Ishikawa (cell line): Measurements from ENCODE around the gene AKT1.

Experiments used
- CEBPB ChIP-seq: IDR thresholded peaks from 2 replicates; pipeline ENCODE4 v1.6.1; 2012
- CREB1 ChIP-seq: IDR thresholded peaks from 2 replicates; pipeline ENCODE4 v1.6.1; 2012; ENCODE audit warnings: low read depth
- EGR1 ChIP-seq: IDR thresholded peaks from 2 replicates; pipeline ENCODE4 v1.6.1; 2012
- EP300 ChIP-seq: IDR thresholded peaks from 2 replicates; pipeline ENCODE4 v1.6.1; 2012; ENCODE audit warnings: borderline replicate concordance
- FOXM1 ChIP-seq: IDR thresholded peaks from 2 replicates; pipeline ENCODE4 v1.6.1; 2012; ENCODE audit warnings: low read depth, borderline replicate concordance
- NFIC ChIP-seq: IDR thresholded peaks from 2 replicates; pipeline ENCODE4 v1.6.1; 2012
- RAD21 ChIP-seq: IDR thresholded peaks from 2 replicates; pipeline ENCODE4 v1.6.1; 2012; ENCODE audit warnings: low read depth
- TAF1 ChIP-seq: IDR thresholded peaks from 2 replicates; pipeline ENCODE4 v1.6.1; 2012; ENCODE audit warnings: low read depth, mild to moderate bottlenecking
- TCF12 ChIP-seq: IDR thresholded peaks from 2 replicates; pipeline ENCODE4 v1.6.1; 2012; ENCODE audit warnings: low read depth
- TEAD4 ChIP-seq: IDR thresholded peaks from 2 replicates; pipeline ENCODE4 v1.6.1; 2012
- USF1 ChIP-seq: IDR thresholded peaks from 2 replicates; pipeline ENCODE4 v1.6.1; 2012
- YY1 ChIP-seq: IDR thresholded peaks from 2 replicates; pipeline ENCODE4 v1.6.1; 2012; ENCODE audit warnings: low read depth
- ZBTB7A ChIP-seq: IDR thresholded peaks from 2 replicates; pipeline ENCODE4 v1.6.1; 2012; ENCODE audit warnings: low read depth
- TF ChIP-seq, protein P1 (sequence below): IDR thresholded peaks from 2 replicates; pipeline ENCODE4 v1.6.1; 2012
- TF ChIP-seq, protein P2 (sequence below): IDR thresholded peaks from 2 replicates; pipeline ENCODE4 v1.6.1; 2012; ENCODE audit warnings: low read depth, mild to moderate bottlenecking

Gene AKT1

DNA sequence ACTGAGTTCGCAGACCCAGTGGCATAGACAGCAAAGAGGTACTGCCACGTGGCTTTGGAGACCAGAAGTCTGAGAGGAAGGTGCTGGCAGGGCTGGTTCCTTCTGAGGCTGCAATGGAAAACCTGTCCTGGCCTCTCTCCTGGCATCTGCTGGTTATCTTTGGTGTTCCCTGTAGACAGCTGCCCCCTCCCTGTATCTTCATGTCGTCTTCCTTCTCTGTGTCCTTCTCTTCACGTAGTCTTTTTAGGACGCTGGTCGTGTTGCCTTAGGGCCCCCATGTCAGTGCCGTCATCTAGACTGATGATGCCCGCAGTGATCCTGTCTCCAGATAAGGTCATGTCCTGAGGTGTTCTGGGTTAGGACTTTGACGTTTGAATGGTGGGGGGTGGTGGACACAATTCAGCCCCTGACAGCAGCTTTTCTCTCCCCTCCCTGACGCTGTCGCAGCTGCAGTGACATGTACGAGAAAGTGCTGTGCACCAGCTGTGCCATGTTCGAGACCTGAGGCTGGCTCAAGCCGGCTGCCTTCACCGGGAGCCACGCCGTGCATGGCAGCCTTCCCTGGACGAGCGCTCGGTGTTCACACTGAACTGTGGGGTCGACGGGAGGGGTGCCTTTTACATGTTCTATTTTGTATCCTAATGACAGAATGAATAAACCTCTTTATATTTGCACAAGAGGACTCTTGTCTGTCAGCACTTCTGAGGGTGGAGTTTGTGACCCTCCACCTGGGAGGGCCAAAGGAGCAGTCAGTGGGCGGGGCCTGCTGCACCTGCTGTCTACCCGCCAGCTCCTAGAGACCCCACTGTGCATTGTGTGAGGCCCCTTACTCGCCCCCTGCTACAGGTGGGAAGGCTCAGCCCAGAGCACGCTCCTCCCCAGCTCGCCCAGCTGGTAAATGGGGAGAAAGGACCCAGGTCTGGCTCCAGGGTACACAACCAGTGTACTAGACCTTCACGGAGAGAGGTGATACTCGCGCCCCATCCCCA lies 36.3 kb downstream of the AKT1 start:
- TF ChIP-seq CEBPB = no peak
- no peak for TF ChIP-seq NFIC
- no peak for TF ChIP-seq CREB1
- TF ChIP-seq, protein P1, sequence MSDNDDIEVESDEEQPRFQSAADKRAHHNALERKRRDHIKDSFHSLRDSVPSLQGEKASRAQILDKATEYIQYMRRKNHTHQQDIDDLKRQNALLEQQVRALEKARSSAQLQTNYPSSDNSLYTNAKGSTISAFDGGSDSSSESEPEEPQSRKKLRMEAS = no peak
- no peak for TF ChIP-seq TCF12
- TF ChIP-seq EP300 = no peak

- TF ChIP-seq YY1 = no peak
- no peak for TF ChIP-seq TEAD4
- TF ChIP-seq, protein P1 = no peak
- no peak for TF ChIP-seq CEBPB
- no peak for TF ChIP-seq ZBTB7A
- no peak for TF ChIP-seq TAF1
- TF ChIP-seq, protein P2, sequence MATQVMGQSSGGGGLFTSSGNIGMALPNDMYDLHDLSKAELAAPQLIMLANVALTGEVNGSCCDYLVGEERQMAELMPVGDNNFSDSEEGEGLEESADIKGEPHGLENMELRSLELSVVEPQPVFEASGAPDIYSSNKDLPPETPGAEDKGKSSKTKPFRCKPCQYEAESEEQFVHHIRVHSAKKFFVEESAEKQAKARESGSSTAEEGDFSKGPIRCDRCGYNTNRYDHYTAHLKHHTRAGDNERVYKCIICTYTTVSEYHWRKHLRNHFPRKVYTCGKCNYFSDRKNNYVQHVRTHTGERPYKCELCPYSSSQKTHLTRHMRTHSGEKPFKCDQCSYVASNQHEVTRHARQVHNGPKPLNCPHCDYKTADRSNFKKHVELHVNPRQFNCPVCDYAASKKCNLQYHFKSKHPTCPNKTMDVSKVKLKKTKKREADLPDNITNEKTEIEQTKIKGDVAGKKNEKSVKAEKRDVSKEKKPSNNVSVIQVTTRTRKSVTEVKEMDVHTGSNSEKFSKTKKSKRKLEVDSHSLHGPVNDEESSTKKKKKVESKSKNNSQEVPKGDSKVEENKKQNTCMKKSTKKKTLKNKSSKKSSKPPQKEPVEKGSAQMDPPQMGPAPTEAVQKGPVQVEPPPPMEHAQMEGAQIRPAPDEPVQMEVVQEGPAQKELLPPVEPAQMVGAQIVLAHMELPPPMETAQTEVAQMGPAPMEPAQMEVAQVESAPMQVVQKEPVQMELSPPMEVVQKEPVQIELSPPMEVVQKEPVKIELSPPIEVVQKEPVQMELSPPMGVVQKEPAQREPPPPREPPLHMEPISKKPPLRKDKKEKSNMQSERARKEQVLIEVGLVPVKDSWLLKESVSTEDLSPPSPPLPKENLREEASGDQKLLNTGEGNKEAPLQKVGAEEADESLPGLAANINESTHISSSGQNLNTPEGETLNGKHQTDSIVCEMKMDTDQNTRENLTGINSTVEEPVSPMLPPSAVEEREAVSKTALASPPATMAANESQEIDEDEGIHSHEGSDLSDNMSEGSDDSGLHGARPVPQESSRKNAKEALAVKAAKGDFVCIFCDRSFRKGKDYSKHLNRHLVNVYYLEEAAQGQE = no peak
- TF ChIP-seq NFIC = no peak
- TF ChIP-seq TCF12 = no peak
- no peak for TF ChIP-seq EP300
- no peak for TF ChIP-seq USF1
- TF ChIP-seq CREB1 = no peak
- no peak for TF ChIP-seq RAD21
- TF ChIP-seq EGR1 = no peak
- no peak for TF ChIP-seq FOXM1
Observed at GRCh38 chr14:104757681-104758392, 37.7 kb downstream of the AKT1 start.

DNA sequence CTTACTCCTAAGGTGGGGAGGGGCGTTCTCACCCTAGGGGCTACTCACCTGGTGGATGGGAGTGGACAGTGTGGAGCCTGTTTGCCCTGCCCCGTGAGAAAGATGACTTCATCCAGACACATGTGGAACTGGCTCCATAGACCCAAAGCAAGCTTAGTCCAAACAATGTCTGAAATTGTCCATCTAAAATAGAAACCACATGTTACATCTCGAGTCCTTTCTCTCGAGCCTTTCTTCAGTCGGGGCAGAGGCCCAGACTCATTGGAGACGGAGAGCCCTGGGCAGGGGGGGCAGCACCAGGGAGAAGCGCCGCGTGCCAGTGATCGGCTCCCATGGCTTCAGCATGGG lies 38.3 kb downstream of the AKT1 start:
- no peak for TF ChIP-seq TEAD4
- no peak for TF ChIP-seq TCF12
- no peak for TF ChIP-seq NFIC
- no peak for TF ChIP-seq FOXM1
- no peak for TF ChIP-seq EGR1
- TF ChIP-seq YY1 = no peak
- TF ChIP-seq EP300 = no peak
- TF ChIP-seq RAD21 = no peak
- no peak for TF ChIP-seq USF1
- TF ChIP-seq, protein P1 = no peak
- no peak for TF ChIP-seq CREB1
- TF ChIP-seq CEBPB = no peak
- TF ChIP-seq ZBTB7A = no peak
- TF ChIP-seq TAF1 = no peak
- TF ChIP-seq, protein P2 = no peak

- no peak for TF ChIP-seq CEBPB
- no peak for TF ChIP-seq CREB1
- no peak for TF ChIP-seq YY1
- TF ChIP-seq ZBTB7A = no peak
- TF ChIP-seq NFIC = no peak
- no peak for TF ChIP-seq RAD21
- no peak for TF ChIP-seq USF1
- no peak for TF ChIP-seq TCF12
- TF ChIP-seq FOXM1 = no peak
Observed at GRCh38 chr14:104756477-104757237, 38.9 kb downstream of the AKT1 start.
